ENCODE measurements around the gene ABCA1.

- TF ChIP-seq POLR2A (IDR thresholded peaks at IDR 0.05) (no peak), CTCF (IDR thresholded peaks at IDR 0.05) (no peak)
Observed at GRCh38 chr9:104875897-104876296, 52.1 kb downstream of the ABCA1 start.

Measured in right lobe of liver (tissue), 4 donors.